IPS-NIHi7 (cell line): Measurements from ENCODE around the gene TAPT1.

Experiments used
- DNase-seq: peaks from one replicate; pipeline ENCODE4 v3.0.0; 2012; ENCODE audit warnings: mixed read lengths; ENCODE audit errors: extremely low spot score

The TAPT1 gene

DNA sequence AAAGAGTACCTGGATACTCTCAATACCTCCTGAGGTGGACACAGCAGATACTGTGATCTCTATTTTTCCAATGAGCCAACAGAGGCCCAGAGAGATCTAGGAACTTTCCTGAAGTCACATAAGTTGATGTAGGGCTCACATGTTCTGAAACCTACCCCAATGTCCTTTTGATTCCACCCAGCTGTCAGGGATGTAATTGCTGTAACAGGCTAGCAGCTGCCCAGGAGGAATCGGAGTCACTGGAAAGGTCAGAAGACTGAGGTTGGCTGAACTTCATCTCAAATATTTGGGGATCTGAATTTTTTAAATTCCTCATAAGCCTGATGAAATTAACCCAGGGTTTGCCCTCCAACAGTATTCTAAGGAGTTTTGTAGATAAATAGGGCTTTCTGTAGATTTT is 90.0 kb downstream of the TAPT1 start:
- DNase-seq, result no peak

- DNase-seq, result no peak
These were observed 92.9 kb downstream of the TAPT1 start for GRCh38 chr4:16133406-16133805.

DNA sequence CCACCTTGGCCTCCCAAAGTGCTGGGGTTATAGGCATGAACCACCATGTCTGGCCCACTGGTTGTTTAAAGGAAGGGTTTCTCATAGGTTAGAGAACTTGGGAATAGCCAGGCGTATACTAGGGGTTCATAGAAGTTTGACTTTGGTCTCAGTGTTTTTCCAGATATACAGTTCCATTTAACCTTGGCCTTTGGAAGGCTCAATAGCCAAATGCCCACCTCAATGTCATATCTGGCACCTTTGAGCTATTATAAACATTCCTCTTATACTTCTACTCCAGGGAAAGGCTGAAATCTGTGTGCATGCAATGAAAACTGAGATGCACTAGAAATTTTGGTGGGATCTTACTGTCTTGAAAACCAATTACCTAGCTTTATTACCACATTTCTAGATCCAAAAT is 95.0 kb downstream of the TAPT1 start:
- no peak for DNase-seq

DNA sequence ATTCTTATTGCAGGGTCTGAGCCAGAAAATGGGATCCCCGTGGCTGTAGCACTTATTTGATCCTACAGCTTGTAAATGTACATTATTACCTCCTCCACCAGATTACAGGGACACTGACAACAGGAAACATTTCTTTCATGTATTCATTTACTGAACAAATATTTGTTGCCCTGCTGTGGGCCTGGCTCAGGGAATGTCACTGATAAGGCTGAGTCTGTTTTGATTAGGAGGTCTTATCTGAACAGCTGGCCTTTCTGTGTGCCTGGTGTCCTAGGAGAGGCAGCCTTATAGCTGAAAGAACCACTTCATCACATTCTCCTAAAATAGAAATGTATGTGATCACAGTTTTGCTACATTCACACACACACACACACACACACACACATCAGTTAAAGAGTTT is 96.9 kb downstream of the TAPT1 start:
- no peak for DNase-seq

GRCh38 chr4:16126714-16127113 is 99.6 kb downstream of the TAPT1 start:
- DNase-seq, result no peak

- DNase-seq, result no peak
These were observed 100.5 kb downstream of the TAPT1 start for GRCh38 chr4:16125571-16126445.

DNA sequence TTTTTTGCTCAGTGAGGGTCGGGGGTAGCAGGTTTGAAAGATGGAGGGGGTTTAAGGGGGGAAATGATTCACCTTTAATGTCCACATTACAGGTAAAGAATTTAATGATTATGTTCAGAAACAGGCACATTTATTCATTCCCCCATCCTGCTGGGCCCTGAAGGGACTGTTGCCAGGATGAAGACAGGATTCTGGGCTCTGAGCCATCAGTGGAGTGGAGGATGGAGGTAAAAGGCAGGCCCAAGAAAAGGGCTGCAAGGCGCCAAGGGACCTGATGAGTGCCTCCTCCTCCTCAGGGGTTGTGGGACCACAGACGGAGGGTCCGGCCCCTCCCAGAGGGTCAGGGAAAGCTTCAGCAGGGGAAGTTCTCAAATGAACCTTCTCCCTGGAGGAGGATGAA is 102.0 kb downstream of the TAPT1 start:
- DNase-seq, result no peak

- DNase-seq, result no peak
These were observed 102.8 kb downstream of the TAPT1 start for GRCh38 chr4:16123356-16124084.

GRCh38 chr4:16122784-16123183 is 103.5 kb downstream of the TAPT1 start:
- no peak for DNase-seq

DNA sequence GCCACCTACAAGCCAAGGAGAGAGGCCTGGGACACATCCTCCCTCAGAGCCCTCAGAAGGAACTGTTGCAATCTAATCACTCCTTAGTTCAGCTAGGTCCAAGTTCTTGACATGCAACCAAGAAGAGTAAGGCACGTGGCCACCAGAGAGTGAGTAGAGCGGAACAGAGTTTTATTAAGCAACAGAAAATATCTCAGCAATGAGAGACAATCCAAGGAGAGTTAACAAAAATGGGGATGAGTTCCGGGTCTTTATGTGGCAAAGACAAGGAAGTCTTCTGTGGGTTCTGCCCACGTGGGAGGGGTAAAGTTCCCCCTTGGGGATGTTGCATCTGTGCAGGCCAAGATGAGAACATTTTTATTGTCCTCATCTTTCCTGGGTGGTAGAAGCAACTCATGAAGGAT is 104.0 kb downstream of the TAPT1 start:
- DNase-seq, result no peak

DNA sequence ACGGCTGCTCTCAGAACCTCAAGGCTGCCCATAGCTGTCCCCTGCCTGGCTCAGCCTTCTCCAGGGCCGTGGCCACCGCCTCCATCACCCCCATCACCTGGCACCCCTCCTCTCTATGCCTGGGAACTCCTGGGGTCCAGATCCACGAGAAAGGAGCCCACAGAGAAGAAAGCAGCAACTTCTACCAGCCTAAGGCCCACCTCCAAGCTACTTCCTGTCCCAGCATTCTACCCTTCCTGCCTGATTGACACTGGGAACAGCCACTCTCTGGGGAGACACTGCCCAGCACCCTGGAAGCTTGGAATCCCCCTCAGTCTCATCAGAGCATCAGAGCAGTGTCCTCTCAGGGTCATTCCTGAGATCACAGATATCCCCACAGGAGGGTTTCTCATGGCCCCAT is 105.6 kb downstream of the TAPT1 start:
- no peak for DNase-seq

DNA sequence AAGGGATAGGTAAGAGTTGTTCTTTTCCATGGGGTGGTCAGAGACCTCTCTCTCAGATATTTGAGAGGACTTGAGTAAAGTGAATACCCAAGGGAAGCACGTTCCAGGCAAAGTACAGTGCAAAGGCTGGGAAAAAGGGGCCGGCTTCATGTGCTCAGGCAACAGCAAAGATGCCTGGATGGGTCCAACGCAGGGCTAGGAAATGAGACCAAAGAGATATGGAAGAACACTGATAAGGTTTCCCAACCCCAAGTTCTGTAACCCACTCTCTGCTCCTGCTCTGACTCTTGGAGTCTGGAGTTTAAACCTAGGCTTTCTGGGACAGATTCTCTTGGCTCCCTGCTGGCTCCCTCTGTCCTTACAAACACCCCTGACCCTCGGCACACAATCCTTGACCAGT is 106.3 kb downstream of the TAPT1 start:
- no peak for DNase-seq

DNA sequence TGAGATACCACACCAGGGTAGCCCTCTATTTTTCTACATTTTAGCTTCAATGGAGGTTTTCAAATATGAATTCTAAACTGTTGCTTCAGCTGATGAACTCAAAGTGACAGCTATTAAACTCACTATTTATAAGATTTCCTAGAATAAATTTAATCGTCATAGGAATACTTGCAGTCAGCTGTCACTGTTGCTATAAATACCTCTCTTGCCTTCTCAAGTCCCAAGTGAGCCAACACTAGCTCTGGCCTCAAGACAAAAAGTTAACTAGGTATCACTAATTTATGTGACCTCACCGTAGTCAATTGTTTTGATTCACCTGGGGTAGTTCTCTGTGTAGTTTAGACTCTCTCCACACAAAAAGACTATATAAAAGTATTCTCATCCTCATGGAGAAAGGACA is 108.2 kb downstream of the TAPT1 start:
- no peak for DNase-seq

DNA sequence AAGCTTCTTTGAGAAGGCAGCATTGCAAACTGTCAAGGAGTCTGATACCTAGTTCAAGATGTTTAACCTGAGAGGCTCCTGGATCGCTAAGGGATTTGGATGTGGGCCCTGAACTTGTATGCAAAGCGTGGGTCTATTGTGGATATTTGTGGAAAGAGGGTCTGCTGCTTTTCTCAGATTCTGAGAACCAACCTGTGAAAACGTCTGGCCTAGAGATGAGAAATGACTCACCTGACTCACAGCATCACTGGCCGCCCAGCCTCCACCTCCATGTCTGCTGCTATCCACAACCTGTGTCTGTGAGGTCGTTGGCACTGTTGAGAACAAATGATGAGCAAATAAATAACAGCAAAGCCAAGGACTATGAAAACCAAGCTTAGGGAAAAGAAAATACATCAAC is 109.1 kb downstream of the TAPT1 start:
- no peak for DNase-seq

DNA sequence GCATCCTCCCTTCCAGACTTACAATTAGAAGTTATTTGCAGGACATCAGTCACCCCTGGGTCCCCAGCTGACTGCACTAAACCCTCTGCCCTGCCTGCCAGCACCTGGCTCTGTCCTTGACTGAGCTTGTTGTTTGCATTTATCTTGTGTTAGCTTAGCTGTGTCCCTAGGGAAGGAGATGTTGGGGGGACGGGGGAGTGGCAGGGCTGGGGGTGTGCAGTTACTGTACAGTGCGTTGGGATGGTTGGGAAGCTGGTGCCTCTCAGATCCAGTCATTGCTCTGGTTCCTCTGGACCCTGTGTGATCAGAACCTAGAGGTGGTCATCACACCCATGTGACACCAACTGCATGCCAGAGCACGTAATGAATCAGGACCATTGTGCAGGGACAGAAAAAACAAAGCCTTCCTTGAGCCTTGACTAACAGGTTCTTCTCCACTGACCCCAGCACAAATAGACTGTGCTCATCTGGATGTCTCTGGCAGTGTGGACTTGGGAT is 109.7 kb downstream of the TAPT1 start:
- no peak for DNase-seq

DNA sequence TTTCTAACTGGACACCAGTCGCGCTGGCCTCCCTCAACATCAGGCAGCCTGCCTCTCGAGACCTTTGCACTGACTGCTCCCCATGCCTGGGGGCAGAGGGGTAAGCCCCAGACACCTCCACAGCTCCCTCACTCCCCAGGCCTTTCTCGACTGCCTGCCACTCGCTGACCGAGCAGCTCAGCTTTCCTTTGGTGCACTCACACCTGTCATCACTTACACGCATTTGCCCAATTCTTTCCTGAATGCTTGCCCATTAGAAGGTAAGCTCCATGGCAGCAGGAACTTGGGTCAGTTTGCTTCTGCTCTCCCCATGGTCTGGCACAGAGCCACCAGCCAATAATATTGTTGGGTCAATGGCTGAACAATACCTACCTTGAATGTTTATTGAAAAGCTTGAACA is 110.3 kb downstream of the TAPT1 start:
- DNase-seq, result no peak

- no peak for DNase-seq
These were observed 111.7 kb downstream of the TAPT1 start for GRCh38 chr4:16114546-16114945.

- no peak for DNase-seq
These were observed 112.5 kb downstream of the TAPT1 start for GRCh38 chr4:16113741-16114140.

- no peak for DNase-seq
These were observed 114.7 kb downstream of the TAPT1 start for GRCh38 chr4:16111533-16111932.

DNA sequence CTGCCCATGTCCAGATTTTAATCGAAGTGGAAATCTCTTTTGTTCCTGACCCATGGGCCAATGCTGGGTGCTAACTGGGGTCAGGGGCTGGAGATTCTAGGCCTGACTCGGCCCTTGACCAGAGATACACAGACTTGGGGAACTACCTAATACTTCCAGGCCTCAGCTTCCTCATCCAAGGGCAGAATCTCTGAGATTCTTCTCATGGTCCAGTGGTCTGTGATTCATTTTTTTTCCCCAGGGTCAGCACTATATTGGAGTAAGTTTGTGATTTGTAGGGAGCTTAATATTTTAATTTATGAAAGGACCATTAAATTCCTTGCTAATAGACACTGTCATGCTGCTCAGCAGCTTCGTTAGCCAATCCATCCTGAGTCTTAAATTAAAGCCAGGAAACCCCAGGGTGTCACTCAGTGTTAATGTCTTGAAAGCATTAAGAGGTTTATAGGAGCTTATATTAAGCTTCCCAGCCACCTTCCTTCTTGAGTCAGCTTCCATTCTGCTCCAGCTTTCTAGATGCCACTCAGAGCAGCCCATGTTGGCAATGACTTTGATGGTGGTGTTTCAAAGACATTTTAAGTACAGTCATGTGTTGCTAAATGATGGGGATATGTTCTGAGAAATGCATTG is 115.5 kb downstream of the TAPT1 start:
- no peak for DNase-seq
